ENCODE measurements around the gene OR10H5.

DNA sequence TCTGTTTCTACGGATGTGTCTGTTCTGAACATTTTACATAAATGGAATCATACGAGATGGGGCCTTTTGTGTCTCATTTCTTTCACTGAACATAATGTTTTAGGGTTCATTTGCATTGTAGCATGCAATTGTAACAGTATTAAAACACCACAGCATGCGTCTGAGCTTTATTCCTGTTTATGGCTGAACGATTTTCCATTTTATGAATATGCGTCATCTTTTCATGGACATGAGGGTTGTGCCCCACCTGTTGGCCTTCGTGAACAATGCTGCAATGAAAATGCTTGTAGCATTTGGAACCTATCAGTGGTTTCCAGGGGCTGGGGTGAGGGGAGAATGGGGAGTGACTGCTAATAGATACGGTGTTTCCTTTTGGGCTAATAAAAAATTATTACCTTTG, 22.9 kb downstream of the OR10H5 start:
- TF ChIP-seq, protein P1, sequence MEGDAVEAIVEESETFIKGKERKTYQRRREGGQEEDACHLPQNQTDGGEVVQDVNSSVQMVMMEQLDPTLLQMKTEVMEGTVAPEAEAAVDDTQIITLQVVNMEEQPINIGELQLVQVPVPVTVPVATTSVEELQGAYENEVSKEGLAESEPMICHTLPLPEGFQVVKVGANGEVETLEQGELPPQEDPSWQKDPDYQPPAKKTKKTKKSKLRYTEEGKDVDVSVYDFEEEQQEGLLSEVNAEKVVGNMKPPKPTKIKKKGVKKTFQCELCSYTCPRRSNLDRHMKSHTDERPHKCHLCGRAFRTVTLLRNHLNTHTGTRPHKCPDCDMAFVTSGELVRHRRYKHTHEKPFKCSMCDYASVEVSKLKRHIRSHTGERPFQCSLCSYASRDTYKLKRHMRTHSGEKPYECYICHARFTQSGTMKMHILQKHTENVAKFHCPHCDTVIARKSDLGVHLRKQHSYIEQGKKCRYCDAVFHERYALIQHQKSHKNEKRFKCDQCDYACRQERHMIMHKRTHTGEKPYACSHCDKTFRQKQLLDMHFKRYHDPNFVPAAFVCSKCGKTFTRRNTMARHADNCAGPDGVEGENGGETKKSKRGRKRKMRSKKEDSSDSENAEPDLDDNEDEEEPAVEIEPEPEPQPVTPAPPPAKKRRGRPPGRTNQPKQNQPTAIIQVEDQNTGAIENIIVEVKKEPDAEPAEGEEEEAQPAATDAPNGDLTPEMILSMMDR (conservative IDR thresholded peaks at IDR 0.05): peak; percentile 61
- no peak for TF ChIP-seq ZFX (IDR thresholded peaks at IDR 0.05)
